ENCODE results near the gene USP38.
"Not testable (repeated sequence)": the region's sequence is repeated elsewhere in the genome, so short reads cannot be mapped to it uniquely, and the experiment has no call there.

The USP38 gene

GRCh38 chr4:143184503-143185252, at the start of gene USP38:
Gene USP38 (plus strand): TSS chr4:143184917. CDS start chr4:143185451, 534 bp downstream.
- DNase-seq: peak; percentile 47 to 96 (median 89)

- DNase-seq: no peak
Measured at GRCh38 chr4:143135358-143135757, 49.4 kb upstream of the USP38 start.

- no peak for DNase-seq
Measured at GRCh38 chr4:143140696-143141095, 44.0 kb upstream of the USP38 start.

- no peak for DNase-seq
Measured at GRCh38 chr4:143148521-143148920, 36.2 kb upstream of the USP38 start.

- DNase-seq: no peak
Measured at GRCh38 chr4:143156853-143157252, 27.9 kb upstream of the USP38 start.

GRCh38 chr4:143163614-143164013, 21.1 kb upstream of the USP38 start:
- DNase-seq: no peak

- not testable (repeated sequence) for DNase-seq
Measured at GRCh38 chr4:143166722-143167121, 18.0 kb upstream of the USP38 start.

- no peak for DNase-seq
Measured at GRCh38 chr4:143178923-143179322, 5.8 kb upstream of the USP38 start.

GRCh38 chr4:143183513-143184216, 1.1 kb upstream of the USP38 start:
- DNase-seq: no peak

- DNase-seq: peak in 4 of 58 donors; percentile 40 to 65 (median 49)
Measured at GRCh38 chr4:143184217-143184502, 557 bp upstream of the USP38 start.

GRCh38 chr4:143185253-143186107, 763 bp downstream of the USP38 start:
- DNase-seq: peak in 26 of 58 donors; percentile 10 to 66 (median 42)

- DNase-seq: no peak
Measured at GRCh38 chr4:143186212-143186611, 1.5 kb downstream of the USP38 start.

GRCh38 chr4:143186649-143187048, 1.9 kb downstream of the USP38 start:
- peak in 1 of 58 donors; percentile 14 for DNase-seq

- no peak for DNase-seq
Measured at GRCh38 chr4:143188136-143189088, 3.7 kb downstream of the USP38 start.

- DNase-seq: no peak
Measured at GRCh38 chr4:143189528-143189927, 4.8 kb downstream of the USP38 start.

GRCh38 chr4:143195581-143195980, 10.9 kb downstream of the USP38 start:
- DNase-seq: no peak

GRCh38 chr4:143196323-143196722, 11.6 kb downstream of the USP38 start:
- no peak for DNase-seq

- DNase-seq: no peak
Measured at GRCh38 chr4:143199503-143199902, 14.8 kb downstream of the USP38 start.

GRCh38 chr4:143202824-143203223, 18.1 kb downstream of the USP38 start:
- DNase-seq: no peak

- DNase-seq: no peak
Measured at GRCh38 chr4:143203577-143203976, 18.9 kb downstream of the USP38 start.

GRCh38 chr4:143207555-143207954, 22.8 kb downstream of the USP38 start:
- DNase-seq: peak in 2 of 58 donors; percentile 15 to 20
